ENCODE results near the gene GPR27.

Gene GPR27

GRCh38 chr3:71728632-71729342 is 24.9 kb upstream of the GPR27 start:
- H3K4me3 ChIP-seq (ENCODE audit: low read depth, low read length), result no peak overlapping the region
- DNase-seq (ENCODE audit: low read depth), result no peak

- no peak for DNase-seq (ENCODE audit: low read depth)
- H3K4me3 ChIP-seq (ENCODE audit: low read depth, low read length), result no peak overlapping the region
Measured at GRCh38 chr3:71732637-71733036, 21.0 kb upstream of the GPR27 start.

- no peak overlapping the region for H3K4me3 ChIP-seq (ENCODE audit: low read depth, low read length)
- DNase-seq (ENCODE audit: low read depth), result no peak
Measured at GRCh38 chr3:71733319-71733718, 20.3 kb upstream of the GPR27 start.

- no peak for DNase-seq (ENCODE audit: low read depth)
- H3K4me3 ChIP-seq (ENCODE audit: low read depth, low read length), result no peak overlapping the region
Measured at GRCh38 chr3:71734881-71735280, 18.8 kb upstream of the GPR27 start.

GRCh38 chr3:71742621-71743020 is 11.0 kb upstream of the GPR27 start:
- no peak for DNase-seq (ENCODE audit: low read depth)
- H3K4me3 ChIP-seq (ENCODE audit: low read depth, low read length), result no peak overlapping the region

- H3K4me3 ChIP-seq (ENCODE audit: low read depth, low read length), result no peak overlapping the region
- no peak for DNase-seq (ENCODE audit: low read depth)
Measured at GRCh38 chr3:71744738-71745137, 8.9 kb upstream of the GPR27 start.

GRCh38 chr3:71751602-71752001 is 2.1 kb upstream of the GPR27 start:
- no peak for DNase-seq (ENCODE audit: low read depth)
- no peak overlapping the region for H3K4me3 ChIP-seq (ENCODE audit: low read depth, low read length)

- H3K4me3 ChIP-seq (ENCODE audit: low read depth, low read length), result peak overlapping the region; percentile 38
- no peak for DNase-seq (ENCODE audit: low read depth)
Measured at GRCh38 chr3:71752831-71753700, 589 bp upstream of the GPR27 start.

GRCh38 chr3:71754610-71755253 is 1.1 kb downstream of the GPR27 start:
- H3K4me3 ChIP-seq (ENCODE audit: low read depth, low read length), result no peak overlapping the region

GRCh38 chr3:71758091-71758490 is 4.4 kb downstream of the GPR27 start:
- DNase-seq (ENCODE audit: low read depth), result no peak
- H3K4me3 ChIP-seq (ENCODE audit: low read depth, low read length), result no peak overlapping the region

More at GRCh38 chr3:71754610-71755253, 1.1 kb downstream of the GPR27 start:
- no peak for DNase-seq (ENCODE audit: low read depth)

GRCh38 chr3:71759401-71759800 is 5.7 kb downstream of the GPR27 start:
- no peak for DNase-seq (ENCODE audit: low read depth)
- no peak overlapping the region for H3K4me3 ChIP-seq (ENCODE audit: low read depth, low read length)

- no peak overlapping the region for H3K4me3 ChIP-seq (ENCODE audit: low read depth, low read length)
- DNase-seq (ENCODE audit: low read depth), result no peak
Measured at GRCh38 chr3:71760140-71760539, 6.5 kb downstream of the GPR27 start.

GRCh38 chr3:71763426-71763825 is 9.8 kb downstream of the GPR27 start:
- no peak overlapping the region for H3K4me3 ChIP-seq (ENCODE audit: low read depth, low read length)

GRCh38 chr3:71771126-71771525 is 17.5 kb downstream of the GPR27 start:
- no peak for DNase-seq (ENCODE audit: low read depth)
- H3K4me3 ChIP-seq (ENCODE audit: low read depth, low read length), result no peak overlapping the region

More at GRCh38 chr3:71763426-71763825, 9.8 kb downstream of the GPR27 start:
- no peak for DNase-seq (ENCODE audit: low read depth)

GRCh38 chr3:71771884-71772283 is 18.2 kb downstream of the GPR27 start:
- DNase-seq (ENCODE audit: low read depth), result no peak
- H3K4me3 ChIP-seq (ENCODE audit: low read depth, low read length), result no peak overlapping the region

GRCh38 chr3:71776538-71776937 is 22.9 kb downstream of the GPR27 start:
- DNase-seq (ENCODE audit: low read depth), result no peak
- H3K4me3 ChIP-seq (ENCODE audit: low read depth, low read length), result no peak overlapping the region

- H3K4me3 ChIP-seq (ENCODE audit: low read depth, low read length), result no peak overlapping the region
- no peak for DNase-seq (ENCODE audit: low read depth)
Measured at GRCh38 chr3:71778353-71778752, 24.7 kb downstream of the GPR27 start.

- no peak overlapping the region for H3K4me3 ChIP-seq (ENCODE audit: low read depth, low read length)
- DNase-seq (ENCODE audit: low read depth), result no peak
Measured at GRCh38 chr3:71779674-71780377, 26.2 kb downstream of the GPR27 start.

GRCh38 chr3:71780430-71780829 is 26.8 kb downstream of the GPR27 start:
- DNase-seq (ENCODE audit: low read depth), result no peak
- no peak overlapping the region for H3K4me3 ChIP-seq (ENCODE audit: low read depth, low read length)

GRCh38 chr3:71783152-71783551 is 29.5 kb downstream of the GPR27 start:
- no peak overlapping the region for H3K4me3 ChIP-seq (ENCODE audit: low read depth, low read length)

More at GRCh38 chr3:71783152-71783551, 29.5 kb downstream of the GPR27 start:
- DNase-seq (ENCODE audit: low read depth), result no peak

Measured in skeletal muscle cell (primary cell).